OCI-LY7 (cell line): Measurements from ENCODE around the gene PRKAB1. TPM values are rescaled to one million over a fixed set of nuclear protein-coding genes. Genes with fewer than 3 reads are reported as not detected.

Experiments
- BruUV-seq: library from RNA; stranded (reverse); fragments of 400-500 nt; replicated peaks from 2 replicates; lab custom pipeline; 2021; lab: Mats Ljungman, UMichigan
- CTCF ChIA-PET: fragments of 300-600 bp; sonication (Branson Sonifier 250); formaldehyde crosslinking; loops from one replicate; lab custom pipeline; 2022; ENCODE audit warnings: antibody characterized with exemption; ENCODE audit not compliant: unreplicated experiment; lab: Charles Lee
- POLR2A ChIA-PET: fragments of 300-600 bp; sonication (Branson Sonifier 250); formaldehyde crosslinking; loops from one replicate; lab custom pipeline; 2022; ENCODE audit warnings: antibody characterized with exemption; lab: Charles Lee
- DNase-seq: peaks from one replicate; pipeline ENCODE4 v3.0.0-alpha.2; 2015; ENCODE audit warnings: low spot score
- H2AFZ ChIP-seq: fragments of 200-600 bp; sonication (generic), shearing (Covaris generic); 2 replicates; pipeline ENCODE4 v1.6.1; 2014; ENCODE audit warnings: mild to moderate bottlenecking, antibody characterized with exemption, low read length, moderate library complexity
- H3K27ac ChIP-seq: fragments of 200-600 bp; sonication (generic); 2 replicates; pipeline ENCODE4 v1.5.1; 2014; ENCODE audit warnings: mixed run types, low read depth, mild to moderate bottlenecking, moderate library complexity, low read length, inconsistent platforms; ENCODE audit not compliant: poor library complexity, severe bottlenecking
- H3K36me3 ChIP-seq: fragments of 200-600 bp; sonication (generic); 2 replicates; pipeline ENCODE4 v1.6.1; 2014; ENCODE audit warnings: mild to moderate bottlenecking, antibody characterized with exemption, low read length, moderate library complexity, mixed read lengths; ENCODE audit not compliant: insufficient read depth
- H3K4me1 ChIP-seq: fragments of 200-600 bp; sonication (generic); 2 replicates; pipeline ENCODE4 v1.5.1; 2014; ENCODE audit warnings: mild to moderate bottlenecking, low read length; ENCODE audit not compliant: insufficient read depth, poor library complexity, severe bottlenecking
- H3K4me2 ChIP-seq: fragments of 200-600 bp; sonication (generic); 2 replicates; pipeline ENCODE4 v1.6.1; 2014; ENCODE audit warnings: mild to moderate bottlenecking, low read length
- H3K4me3 ChIP-seq: fragments of 200-600 bp; sonication (generic); 2 replicates; pipeline ENCODE4 v1.5.1; 2014; ENCODE audit warnings: mild to moderate bottlenecking, low read depth, low read length; ENCODE audit not compliant: poor library complexity, severe bottlenecking
- H3K79me2 ChIP-seq: fragments of 200-600 bp; sonication (generic); 2 replicates; pipeline ENCODE4 v1.6.1; 2016; ENCODE audit warnings: low read depth, mild to moderate bottlenecking, low read length, moderate library complexity, mixed read lengths; ENCODE audit not compliant: insufficient read depth
- H3K9me2 ChIP-seq: fragments of 200-600 bp; sonication (generic); 2 replicates; pipeline ENCODE4 v1.6.1; 2016; ENCODE audit warnings: mild to moderate bottlenecking, low read length, mixed read lengths; ENCODE audit not compliant: insufficient read depth
- H3K9me3 ChIP-seq: fragments of 200-600 bp; sonication (generic); 2 replicates; pipeline ENCODE4 v1.6.1; 2014; ENCODE audit warnings: mild to moderate bottlenecking, mixed run types, low read length, mixed read lengths
- H4K20me1 ChIP-seq: fragments of 200-600 bp; sonication (generic); 2 replicates; pipeline ENCODE4 v1.6.1; 2014; ENCODE audit warnings: mild to moderate bottlenecking, antibody characterized with exemption, low read length, moderate library complexity, mixed read lengths; ENCODE audit not compliant: insufficient read depth
- CTCF ChIP-seq: fragments of 200-600 bp; sonication (generic); conservative IDR thresholded peaks from 2 replicates; pipeline ENCODE4 v1.5.1; 2014; ENCODE audit warnings: mild to moderate bottlenecking, antibody characterized with exemption, low read length, moderate library complexity, mixed read lengths
- EZH2phosphoT487 ChIP-seq: fragments of 200-600 bp; sonication (generic); IDR thresholded peaks from 2 replicates; pipeline ENCODE4 v1.6.1; 2018; ENCODE audit warnings: low read depth, borderline replicate concordance, mild to moderate bottlenecking, mixed run types, antibody characterized with exemption, low read length, moderate library complexity, mixed read lengths
- intact Hi-C: fragments of 100-400 bp; cut with micrococcal nuclease; formaldehyde crosslinking; loops from one replicate; pipeline ENCODE4 v1.10.0; 2022; ENCODE audit not compliant: unreplicated experiment
- total RNA-seq, 2 experiments: library from RNA; depleted of rRNA in 1 of 2; stranded (reverse); fragments of >200 nt in 1 of 2; shearing (Covaris generic) in 1 of 2; gene quantifications; 2 replicates each; pipeline ENCODE4 v1.2.3, GENCODE V29; 2014 to 2022

PRKAB1 gene
- total RNA-seq, 2 experiments from 2014 or later = 32.4 to 45.1 TPM

GRCh38 chr12:119721306-119721705 lies 53.4 kb downstream of the PRKAB1 start:
- peaks cover 50% of the 10 kb centered on the region for H3K36me3 ChIP-seq
- H3K4me3 ChIP-seq = no peak overlapping the region
- H3K9me3 ChIP-seq = no peaks in the 10 kb centered on the region
- no peaks in the 10 kb centered on the region for H3K4me1 ChIP-seq
- CTCF ChIA-PET = no interaction called here
- no peaks in the 10 kb centered on the region for H4K20me1 ChIP-seq
- H3K9me2 ChIP-seq = no peaks in the 10 kb centered on the region
- H2AFZ ChIP-seq = no peak overlapping the region
- DNase-seq = no peak
- TF ChIP-seq CTCF (no peak), EZH2phosphoT487 (no peak)
- no peak overlapping the region for H3K4me2 ChIP-seq
- H3K27ac ChIP-seq = no peak overlapping the region
- intact Hi-C loops = no loop called here
- H3K79me2 ChIP-seq = no peaks in the 10 kb centered on the region
- POLR2A ChIA-PET = no interaction called here
- BruUV-seq = no TSS peak

- H3K4me2 ChIP-seq = no peak overlapping the region
- H3K9me3 ChIP-seq = no peaks in the 10 kb centered on the region
- no peak overlapping the region for H3K27ac ChIP-seq
- peaks cover 59% of the 10 kb centered on the region for H3K36me3 ChIP-seq
- no peaks in the 10 kb centered on the region for H3K9me2 ChIP-seq
- DNase-seq = no peak
- no TSS peak for BruUV-seq
- H2AFZ ChIP-seq = no peak overlapping the region
- TF ChIP-seq CTCF (no peak), EZH2phosphoT487 (no peak)
- no peaks in the 10 kb centered on the region for H4K20me1 ChIP-seq
- H3K4me1 ChIP-seq = peaks cover 11% of the 10 kb centered on the region
- no peaks in the 10 kb centered on the region for H3K79me2 ChIP-seq
- intact Hi-C loops = no loop called here
- POLR2A ChIA-PET = no interaction called here
- no peak overlapping the region for H3K4me3 ChIP-seq
- CTCF ChIA-PET = no interaction called here
Observed at GRCh38 chr12:119725523-119725922, 57.6 kb downstream of the PRKAB1 start.

- H3K4me2 ChIP-seq = 0 out of 2 replicates have a peak overlapping the region, but pooled peaks have one; percentile 23
- no TSS peak for BruUV-seq
- no peak overlapping the region for H3K27ac ChIP-seq
- no peak overlapping the region for H2AFZ ChIP-seq
- H4K20me1 ChIP-seq = no peaks in the 10 kb centered on the region
- DNase-seq = peak; percentile 3
- H3K4me1 ChIP-seq = peaks cover 11% of the 10 kb centered on the region
- no peak for TF ChIP-seq EZH2phosphoT487
- TF ChIP-seq CTCF = no peak
- H3K4me3 ChIP-seq = no peak overlapping the region
- H3K9me3 ChIP-seq = no peaks in the 10 kb centered on the region
- peaks cover 57% of the 10 kb centered on the region for H3K36me3 ChIP-seq
- H3K79me2 ChIP-seq = no peaks in the 10 kb centered on the region
- H3K9me2 ChIP-seq = no peaks in the 10 kb centered on the region
- intact Hi-C loops = no loop called here
- ChIA-PET POLR2A (interaction anchor here (0.7 kb wide), 1 partner anchor 305 kb away, joined by 3 read pairs; no protein-coding TSS in a partner anchor), CTCF (no interaction called here)
Observed at GRCh38 chr12:119727600-119728443, 59.9 kb downstream of the PRKAB1 start.
